PC-3 (cell line): ENCODE results near the gene STARD10. TPM values are rescaled to one million over a fixed set of nuclear protein-coding genes. Genes with fewer than 3 reads are reported as not detected.

Experiments
- ATAC-seq: fragments of 200-7000 bp; cut with Tn5 transposase; 2 replicates; pipeline ENCODE4 v1.9.1; 2020; ENCODE audit warnings: mild to moderate bottlenecking, moderate library complexity
- BruUV-seq: library from RNA; stranded (reverse); fragments of 400-500 nt; replicated peaks from 2 replicates; lab custom pipeline; 2021; lab: Mats Ljungman, UMichigan
- CTCF ChIA-PET: fragments of 300-600 bp; sonication (Branson Sonifier 250); formaldehyde crosslinking; loops from one replicate; lab custom pipeline; 2022; ENCODE audit warnings: antibody characterized with exemption; lab: Charles Lee
- POLR2A ChIA-PET: fragments of 300-600 bp; sonication (Branson Sonifier 250); formaldehyde crosslinking; loops from one replicate; lab custom pipeline; 2022; ENCODE audit warnings: antibody characterized with exemption; ENCODE audit not compliant: unreplicated experiment; lab: Charles Lee
- DNase-seq: peaks from one replicate; pipeline ENCODE4 v3.0.0-alpha.2; 2015
- H2AFZ ChIP-seq: fragments of 300-600 bp; sonication (generic); 2 replicates; pipeline ENCODE4 v1.6.0; 2016; ENCODE audit warnings: antibody characterized with exemption, low read length
- H3F3A ChIP-seq: fragments of 300-600 bp; sonication (generic); one replicate; pipeline ENCODE4 v1.6.0; 2017; ENCODE audit warnings: antibody characterized with exemption, low read length, control low read depth, mild to moderate bottlenecking; ENCODE audit not compliant: unreplicated experiment
- H3K27ac ChIP-seq: fragments of 300-600 bp; sonication (generic); 2 replicates; pipeline ENCODE4 v1.5.1; 2016; ENCODE audit warnings: mild to moderate bottlenecking, low read length
- H3K27me3 ChIP-seq: fragments of 300-600 bp; sonication (generic); 2 replicates; pipeline ENCODE4 v1.6.1; 2016; ENCODE audit warnings: low read length, mixed read lengths
- H3K36me3 ChIP-seq: fragments of 300-600 bp; sonication (generic); 2 replicates; pipeline ENCODE4 v1.6.1; 2016; ENCODE audit warnings: low read depth, mixed run types, low read length, mixed read lengths
- H3K4me1 ChIP-seq: fragments of 300-600 bp; sonication (generic); 2 replicates; pipeline ENCODE4 v1.5.1; 2016; ENCODE audit warnings: low read length; ENCODE audit not compliant: insufficient read depth
- H3K4me2 ChIP-seq: fragments of 300-600 bp; sonication (generic); 2 replicates; pipeline ENCODE4 v1.6.0; 2016; ENCODE audit warnings: low read length
- H3K4me3 ChIP-seq: fragments of 300-600 bp; sonication (generic); 2 replicates; pipeline ENCODE4 v1.5.1; 2016; ENCODE audit warnings: mild to moderate bottlenecking, low read length, mixed read lengths
- H3K79me2 ChIP-seq: fragments of 300-600 bp; sonication (generic); 2 replicates; pipeline ENCODE4 v1.6.1; 2017; ENCODE audit warnings: low read length, mixed read lengths
- H3K9ac ChIP-seq: fragments of 300-600 bp; sonication (generic); 2 replicates; pipeline ENCODE4 v1.6.0; 2016; ENCODE audit warnings: mild to moderate bottlenecking, low read length
- H3K9me2 ChIP-seq: fragments of 300-600 bp; sonication (generic); replicated peaks from 2 replicates; pipeline ENCODE4 v1.6.1; 2016; ENCODE audit warnings: mixed run types, low read length, mixed read lengths
- H3K9me3 ChIP-seq: fragments of 300-600 bp; sonication (generic); 2 replicates; pipeline ENCODE4 v1.6.1; 2016; ENCODE audit warnings: low read length, mixed read lengths
- H4K20me1 ChIP-seq: fragments of 300-600 bp; sonication (generic); 2 replicates; pipeline ENCODE4 v1.6.1; 2016; ENCODE audit warnings: low read length, mixed read lengths
- EZH2 ChIP-seq: fragments of 300-600 bp; sonication (generic); IDR thresholded peaks from one replicate; pipeline ENCODE4 v1.6.1; 2017; ENCODE audit warnings: antibody characterized with exemption, mild to moderate bottlenecking, low read length; ENCODE audit not compliant: unreplicated experiment
- EZH2phosphoT487 ChIP-seq: fragments of 300-600 bp; sonication (generic); IDR thresholded peaks from 2 replicates; pipeline ENCODE4 v1.6.1; 2018; ENCODE audit warnings: mild to moderate bottlenecking, antibody characterized with exemption, low read length, borderline replicate concordance
- intact Hi-C: fragments of 100-400 bp; cut with micrococcal nuclease; formaldehyde crosslinking; loops from 2 replicates; pipeline ENCODE4 v1.9.0; 2023
- total RNA-seq: library from RNA; depleted of rRNA; stranded (reverse); fragments of >200 nt; gene quantifications from 2 replicates; pipeline ENCODE4 v1.2.3, GENCODE V29; 2014
- TF ChIP-seq, protein P1 (sequence below): fragments of 300-600 bp; sonication (generic); conservative IDR thresholded peaks from 2 replicates; pipeline ENCODE4 v1.5.1; 2017; ENCODE audit warnings: antibody characterized with exemption, low read depth, mild to moderate bottlenecking, low read length

STARD10 gene
- total RNA-seq, 1 experiment from 2014 or later = 284 TPM

- H3K4me2 ChIP-seq = no peak overlapping the region
- H2AFZ ChIP-seq = no peak overlapping the region
- H3K9ac ChIP-seq = no peak overlapping the region
- H3K4me3 ChIP-seq = no peak overlapping the region
- no peaks in the 10 kb centered on the region for H3K9me2 ChIP-seq
- H3K4me1 ChIP-seq = peaks cover 16% of the 10 kb centered on the region
- no peaks in the 10 kb centered on the region for H3K36me3 ChIP-seq
- DNase-seq (no peak), ATAC-seq (no peak)
- TF ChIP-seq, protein P1, sequence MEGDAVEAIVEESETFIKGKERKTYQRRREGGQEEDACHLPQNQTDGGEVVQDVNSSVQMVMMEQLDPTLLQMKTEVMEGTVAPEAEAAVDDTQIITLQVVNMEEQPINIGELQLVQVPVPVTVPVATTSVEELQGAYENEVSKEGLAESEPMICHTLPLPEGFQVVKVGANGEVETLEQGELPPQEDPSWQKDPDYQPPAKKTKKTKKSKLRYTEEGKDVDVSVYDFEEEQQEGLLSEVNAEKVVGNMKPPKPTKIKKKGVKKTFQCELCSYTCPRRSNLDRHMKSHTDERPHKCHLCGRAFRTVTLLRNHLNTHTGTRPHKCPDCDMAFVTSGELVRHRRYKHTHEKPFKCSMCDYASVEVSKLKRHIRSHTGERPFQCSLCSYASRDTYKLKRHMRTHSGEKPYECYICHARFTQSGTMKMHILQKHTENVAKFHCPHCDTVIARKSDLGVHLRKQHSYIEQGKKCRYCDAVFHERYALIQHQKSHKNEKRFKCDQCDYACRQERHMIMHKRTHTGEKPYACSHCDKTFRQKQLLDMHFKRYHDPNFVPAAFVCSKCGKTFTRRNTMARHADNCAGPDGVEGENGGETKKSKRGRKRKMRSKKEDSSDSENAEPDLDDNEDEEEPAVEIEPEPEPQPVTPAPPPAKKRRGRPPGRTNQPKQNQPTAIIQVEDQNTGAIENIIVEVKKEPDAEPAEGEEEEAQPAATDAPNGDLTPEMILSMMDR = no peak
- no peak for TF ChIP-seq EZH2phosphoT487
- no peak for TF ChIP-seq EZH2
- BruUV-seq = TSS peak; percentile 27
- no peaks in the 10 kb centered on the region for H3K27me3 ChIP-seq
- no peaks in the 10 kb centered on the region for H4K20me1 ChIP-seq
- no peak overlapping the region for H3K27ac ChIP-seq
- no peaks in the 10 kb centered on the region for H3K9me3 ChIP-seq
- POLR2A ChIA-PET = interaction anchor here (0.6 kb wide), 1 partner anchor 21 kb away, joined by 8 read pairs; no protein-coding TSS in a partner anchor
- CTCF ChIA-PET = interaction anchor here (0.6 kb wide), 1 partner anchor 53 kb away, joined by 3 read pairs; no protein-coding TSS in a partner anchor
- peaks cover 7% of the 10 kb centered on the region; the same call in 1 of the 2 replicates for H3K79me2 ChIP-seq
- H3F3A ChIP-seq = no peaks in the 10 kb centered on the region
- intact Hi-C loops = no loop called here
These were observed 15.0 kb downstream of the STARD10 start for GRCh38 chr11:72778535-72779494.

DNA sequence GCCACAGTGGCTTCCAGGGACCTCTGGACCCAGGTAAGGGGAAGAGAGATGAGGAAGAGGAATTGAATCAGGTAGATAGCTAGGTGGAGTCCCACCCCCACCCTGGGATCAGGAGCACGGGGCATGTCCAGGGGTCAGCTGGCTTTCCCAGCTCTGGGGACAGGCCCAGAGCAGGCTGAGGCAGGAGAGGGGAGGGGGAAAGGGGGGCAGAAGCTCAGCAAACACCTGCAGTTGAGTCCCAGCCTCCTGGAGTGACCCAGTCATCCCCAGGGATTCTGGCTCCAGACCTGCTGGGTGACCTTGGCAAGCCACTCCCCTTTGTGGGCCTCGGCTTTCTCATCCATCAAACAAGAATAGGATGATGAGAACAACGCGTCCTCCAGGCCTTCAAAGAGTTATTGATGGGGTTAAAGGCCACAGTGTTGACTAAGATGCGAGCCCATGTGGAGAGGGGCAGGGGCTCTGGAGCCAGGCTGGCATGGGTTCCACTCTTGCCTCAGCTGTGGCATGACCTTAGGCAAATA lies 16.0 kb downstream of the STARD10 start:
- no peaks in the 10 kb centered on the region for H3K27me3 ChIP-seq
- no peaks in the 10 kb centered on the region for H4K20me1 ChIP-seq
- peaks cover 7% of the 10 kb centered on the region; the same call in 1 of the 2 replicates for H3K79me2 ChIP-seq
- H3K9me3 ChIP-seq = no peaks in the 10 kb centered on the region
- no TSS peak for BruUV-seq
- H3K4me1 ChIP-seq = peaks cover 16% of the 10 kb centered on the region
- no peak overlapping the region for H3K4me3 ChIP-seq
- no peak overlapping the region for H3K4me2 ChIP-seq
- TF ChIP-seq EZH2 (no peak), EZH2phosphoT487 (no peak)
- TF ChIP-seq, protein P1 = no peak
- H3K9me2 ChIP-seq = no peaks in the 10 kb centered on the region
- intact Hi-C loops = no loop called here
- DNase-seq (no peak), ATAC-seq (no peak)
- CTCF ChIA-PET = no interaction called here
- no peaks in the 10 kb centered on the region for H3F3A ChIP-seq
- no peaks in the 10 kb centered on the region for H3K36me3 ChIP-seq
- H3K9ac ChIP-seq = no peak overlapping the region
- H3K27ac ChIP-seq = no peak overlapping the region
- no peak overlapping the region for H2AFZ ChIP-seq
- POLR2A ChIA-PET = no interaction called here
